Stomach (tissue), 4 donors: Measurements from ENCODE around the gene GABRD.

ENCODE experiments used
- POLR2A ChIP-seq, 4 donors: fragments of 450-650 bp; IDR thresholded peaks; one replicate each; pipeline ENCODE4 v1.6.1; 2016; ENCODE audit warnings: antibody characterized with exemption in 4 of 4, control low read depth in 2 of 4, mild to moderate bottlenecking in 1 of 4, moderate library complexity in 1 of 4
- TF ChIP-seq, protein P1 (sequence below), 7 experiments: fragments of 450-650 bp in 4 of 7; fragments of 200-600 bp in 3 of 7; sonication (generic) in 3 of 7; IDR thresholded peaks; one replicate each; pipeline ENCODE4 v1.5.1; 2016 to 2019; ENCODE audit warnings: antibody characterized with exemption in 7 of 7, control low read depth in 2 of 7, mild to moderate bottlenecking in 1 of 7

DNA sequence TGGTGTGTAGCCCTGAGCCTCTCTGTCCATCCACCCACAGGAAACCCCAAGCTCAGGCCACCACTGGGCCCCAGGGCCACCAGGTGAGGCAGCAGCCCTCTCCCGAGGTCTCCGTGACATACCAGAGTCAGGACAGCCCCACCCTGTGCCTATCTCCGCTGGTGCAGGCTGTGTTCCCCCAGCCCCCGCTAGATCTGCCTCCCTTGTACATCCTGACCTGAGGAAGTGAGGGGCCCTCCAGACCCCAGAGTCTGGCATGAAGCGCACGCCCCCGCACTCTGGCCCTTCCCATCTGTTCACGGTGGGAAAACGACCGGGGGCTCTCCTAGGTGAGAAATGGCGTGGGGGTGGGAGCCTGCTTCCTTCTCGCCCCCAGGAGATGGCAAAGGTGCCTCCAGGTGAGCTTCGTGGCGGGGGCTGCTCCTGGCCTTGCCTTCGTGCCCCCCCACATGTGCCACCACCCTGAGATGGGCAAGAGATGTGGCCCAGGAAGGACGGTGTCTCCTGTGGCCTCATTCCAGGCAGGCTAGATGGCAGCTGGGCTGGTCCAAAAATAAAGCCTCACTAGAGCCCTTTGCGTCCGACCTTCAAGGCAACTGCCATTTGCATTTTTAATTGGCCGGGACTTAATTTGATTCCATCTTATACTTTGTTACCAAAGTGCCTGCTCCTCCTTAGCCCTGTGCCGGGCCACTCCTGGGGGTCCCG is 3.1 kb downstream of the GABRD start:
- no peak for TF ChIP-seq POLR2A (IDR thresholded peaks at IDR 0.05)
- TF ChIP-seq, protein P1, sequence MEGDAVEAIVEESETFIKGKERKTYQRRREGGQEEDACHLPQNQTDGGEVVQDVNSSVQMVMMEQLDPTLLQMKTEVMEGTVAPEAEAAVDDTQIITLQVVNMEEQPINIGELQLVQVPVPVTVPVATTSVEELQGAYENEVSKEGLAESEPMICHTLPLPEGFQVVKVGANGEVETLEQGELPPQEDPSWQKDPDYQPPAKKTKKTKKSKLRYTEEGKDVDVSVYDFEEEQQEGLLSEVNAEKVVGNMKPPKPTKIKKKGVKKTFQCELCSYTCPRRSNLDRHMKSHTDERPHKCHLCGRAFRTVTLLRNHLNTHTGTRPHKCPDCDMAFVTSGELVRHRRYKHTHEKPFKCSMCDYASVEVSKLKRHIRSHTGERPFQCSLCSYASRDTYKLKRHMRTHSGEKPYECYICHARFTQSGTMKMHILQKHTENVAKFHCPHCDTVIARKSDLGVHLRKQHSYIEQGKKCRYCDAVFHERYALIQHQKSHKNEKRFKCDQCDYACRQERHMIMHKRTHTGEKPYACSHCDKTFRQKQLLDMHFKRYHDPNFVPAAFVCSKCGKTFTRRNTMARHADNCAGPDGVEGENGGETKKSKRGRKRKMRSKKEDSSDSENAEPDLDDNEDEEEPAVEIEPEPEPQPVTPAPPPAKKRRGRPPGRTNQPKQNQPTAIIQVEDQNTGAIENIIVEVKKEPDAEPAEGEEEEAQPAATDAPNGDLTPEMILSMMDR (IDR thresholded peaks at IDR 0.05): no peak
